ENCODE measurements around the gene WDR37.

Gene WDR37

GRCh38 chr10:1172256-1172984, 116.2 kb downstream of the WDR37 start:
- no peak for DNase-seq

- no peak for DNase-seq
Observed at GRCh38 chr10:1173091-1173490, 116.9 kb downstream of the WDR37 start.

GRCh38 chr10:1174022-1174421, 117.8 kb downstream of the WDR37 start:
- DNase-seq = no peak

- DNase-seq = no peak
Observed at GRCh38 chr10:1175956-1176565, 119.9 kb downstream of the WDR37 start.

- no peak for DNase-seq
Observed at GRCh38 chr10:1177936-1178335, 121.8 kb downstream of the WDR37 start.

GRCh38 chr10:1178506-1178905, 122.3 kb downstream of the WDR37 start:
- no peak for DNase-seq

- DNase-seq = no peak
Observed at GRCh38 chr10:1179346-1180070, 123.3 kb downstream of the WDR37 start.

- DNase-seq = no peak
Observed at GRCh38 chr10:1180071-1180730, 124.0 kb downstream of the WDR37 start.

- DNase-seq = no peak
Observed at GRCh38 chr10:1180836-1181235, 124.7 kb downstream of the WDR37 start.

Measured in NCI-H187 (cell line).